A673 (cell line): ENCODE data around the gene UGT1A8. TPM values are rescaled to one million over a fixed set of nuclear protein-coding genes. Genes with fewer than 3 reads are reported as not detected.

ENCODE experiments used
- BruUV-seq: library from RNA; stranded (reverse); fragments of 400-500 nt; replicated peaks from 2 replicates; lab custom pipeline; 2021; lab: Mats Ljungman, UMichigan
- CTCF ChIA-PET: fragments of 300-600 bp; sonication (Branson Sonifier 250); formaldehyde crosslinking; loops from one replicate; lab custom pipeline; 2022; ENCODE audit warnings: antibody characterized with exemption; lab: Charles Lee
- POLR2A ChIA-PET: fragments of 300-600 bp; sonication (Branson Sonifier 250); formaldehyde crosslinking; loops from one replicate; lab custom pipeline; 2022; ENCODE audit warnings: antibody characterized with exemption; ENCODE audit not compliant: low non-redundant PET; lab: Charles Lee
- DNase-seq: peaks from one replicate; pipeline ENCODE4 v3.0.0-alpha.2; 2015; ENCODE audit warnings: low spot score
- H3K27ac ChIP-seq: fragments of 200-600 bp; sonication (generic); 2 replicates; pipeline ENCODE4 v1.5.1; 2016; ENCODE audit warnings: mixed run types, low read depth, mild to moderate bottlenecking, mixed read lengths, antibody characterized with exemption, low read length; ENCODE audit not compliant: poor library complexity, severe bottlenecking
- H3K27me3 ChIP-seq: fragments of 200-600 bp; sonication (generic); replicated peaks from 2 replicates; pipeline ENCODE4 v1.6.1; 2017; ENCODE audit warnings: mixed run types, low read depth, mild to moderate bottlenecking, mixed read lengths, antibody characterized with exemption, low read length; ENCODE audit not compliant: insufficient read depth, poor library complexity
- H3K36me3 ChIP-seq: fragments of 200-600 bp; sonication (generic); 2 replicates; pipeline ENCODE4 v1.6.1; 2016; ENCODE audit warnings: mixed run types, mild to moderate bottlenecking, mixed read lengths, antibody characterized with exemption, low read length; ENCODE audit not compliant: insufficient read depth, poor library complexity, severe bottlenecking
- H3K4me1 ChIP-seq: fragments of 200-600 bp; sonication (generic); 2 replicates; pipeline ENCODE4 v1.6.1; 2017; ENCODE audit warnings: mixed run types, mild to moderate bottlenecking, mixed read lengths, antibody characterized with exemption, low read length; ENCODE audit not compliant: insufficient read depth, poor library complexity, severe bottlenecking
- H3K4me3 ChIP-seq: fragments of 200-600 bp; sonication (generic); 2 replicates; pipeline ENCODE4 v1.5.1; 2016; ENCODE audit warnings: low read depth, mixed run types, mild to moderate bottlenecking, mixed read lengths, low read length; ENCODE audit not compliant: poor library complexity, severe bottlenecking
- H3K9me3 ChIP-seq: fragments of 200-600 bp; sonication (generic); 2 replicates; pipeline ENCODE4 v1.6.1; 2016; ENCODE audit warnings: mixed run types, low read depth, mild to moderate bottlenecking, mixed read lengths, antibody characterized with exemption, low read length; ENCODE audit not compliant: poor library complexity, severe bottlenecking
- CTCF ChIP-seq: fragments of 300-800, 200-600 bp; sonication (generic); conservative IDR thresholded peaks from 2 replicates; pipeline ENCODE4 v1.5.1; 2017; ENCODE audit warnings: low read depth, mild to moderate bottlenecking, antibody characterized with exemption, low read length, moderate library complexity, mixed read lengths
- EZH2 ChIP-seq: fragments of 200-600 bp; sonication (generic); IDR thresholded peaks from 2 replicates; pipeline ENCODE4 v1.6.1; 2017; ENCODE audit warnings: borderline replicate concordance, low read depth, mild to moderate bottlenecking, mixed read lengths, antibody characterized with exemption, low read length; ENCODE audit not compliant: poor library complexity, severe bottlenecking
- intact Hi-C: fragments of 100-400 bp; cut with micrococcal nuclease; formaldehyde crosslinking; loops from one replicate; pipeline ENCODE4 v1.10.0; 2022; ENCODE audit not compliant: unreplicated experiment
- total RNA-seq: library from RNA; stranded (reverse); gene quantifications from 2 replicates; pipeline ENCODE4 v1.2.3, GENCODE V29; 2021

UGT1A8 gene
- total RNA-seq, 1 experiment from 2014 or later: not detected

DNA sequence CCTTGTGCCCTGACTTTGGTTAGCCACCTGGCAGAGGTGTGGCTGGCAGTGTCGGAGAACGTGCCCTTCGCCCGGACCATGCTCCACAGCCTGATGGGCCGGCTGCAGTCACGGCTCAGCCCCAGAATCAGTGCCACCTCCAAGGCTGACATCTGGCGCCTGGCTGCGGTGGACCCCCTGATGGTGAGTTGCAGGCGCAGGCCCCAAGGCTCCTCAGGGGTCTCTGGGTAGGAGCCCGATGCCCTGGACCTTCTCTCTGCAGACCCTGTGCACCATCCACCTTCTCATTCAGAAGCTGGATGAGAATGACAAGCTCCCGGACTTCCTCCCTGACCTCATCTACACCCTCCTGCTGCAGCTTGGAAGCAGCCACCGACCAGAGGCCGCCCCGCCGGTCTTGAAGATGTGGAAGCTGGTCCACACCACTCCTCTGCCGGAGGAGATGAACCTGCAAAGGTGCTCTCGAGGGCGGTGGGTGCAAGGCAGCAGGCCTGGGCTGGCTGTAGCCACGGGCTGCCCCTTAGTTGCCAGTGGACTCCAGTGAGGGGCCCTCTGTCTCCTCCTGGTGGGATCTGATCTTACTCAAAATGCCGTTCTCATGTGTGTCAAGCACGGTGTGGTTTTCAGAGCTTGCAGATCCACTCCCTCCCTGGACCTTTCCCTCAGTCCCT lies 204.8 kb downstream of the UGT1A8 start:
- Histone ChIP-seq H3K4me1 (no peaks in the 10 kb centered on the region), H3K9me3 (no peaks in the 10 kb centered on the region), H3K27ac (no peak overlapping the region), H3K4me3 (no peak overlapping the region), H3K36me3 (no peaks in the 10 kb centered on the region), H3K27me3 (no peaks in the 10 kb centered on the region)
- TF ChIP-seq EZH2 (no peak), CTCF (no peak)
- POLR2A ChIA-PET: no interaction called here
- CTCF ChIA-PET: interaction anchor here (0.6 kb wide), 1 partner anchor 10 kb away, joined by 14 read pairs; no protein-coding TSS in a partner anchor
- DNase-seq: no peak
- intact Hi-C loops: no loop called here
- BruUV-seq: no TSS peak

Other genes starting within 250 kb of the UGT1A8 start
- gene USP40, start 50.9 kb upstream of the UGT1A8 start, total RNA-seq: 29.6 and 35.6 TPM in 2 replicates
- not detected in 2 replicates for gene UGT1A10, start 18.8 kb downstream of the UGT1A8 start, total RNA-seq
- gene UGT1A9, start 54.3 kb downstream of the UGT1A8 start, total RNA-seq: not detected in 2 replicates
- gene UGT1A7, start 64.3 kb downstream of the UGT1A8 start, total RNA-seq: not detected in 2 replicates
- not detected in 2 replicates for gene UGT1A6, start 75.3 kb downstream of the UGT1A8 start, total RNA-seq
- gene UGT1A5, start 95.3 kb downstream of the UGT1A8 start, total RNA-seq: not detected in 2 replicates
- 0.11 TPM in 1 of 2 replicates, not detected in the other for gene UGT1A4, start 101.1 kb downstream of the UGT1A8 start, total RNA-seq
- gene UGT1A3, start 111.4 kb downstream of the UGT1A8 start, total RNA-seq: not detected in 2 replicates
- not detected in 2 replicates for gene UGT1A1, start 142.6 kb downstream of the UGT1A8 start, total RNA-seq
- gene MROH2A, start 160.7 kb downstream of the UGT1A8 start, total RNA-seq: 0.92 and 1.3 TPM in 2 replicates
- 103 and 107 TPM in 2 replicates for gene HJURP, start 236.9 kb downstream of the UGT1A8 start, total RNA-seq